Cardiac fibroblast (primary cell): ENCODE data around the gene HLA-DMB.
"Not testable (repeated sequence)": the region's sequence is repeated elsewhere in the genome, so short reads cannot be mapped to it uniquely, and the experiment has no call there.

Source experiments
- DNase-seq, 2 donors: peaks; one replicate each; pipeline versions ENCODE4 v3.0.0 to v3.0.0-alpha.2; 2010; ENCODE audit warnings: low read depth in 2 of 2
- H3K4me3 ChIP-seq, 2 donors: replicated peaks in 1 of 2; 1 replicate in 1 of 2; 2 replicates in 1 of 2; pipeline ENCODE4 v1.5.1; 2011; ENCODE audit warnings: low read depth in 2 of 2, low read length in 2 of 2, mild to moderate bottlenecking in 2 of 2, moderate library complexity in 1 of 2
- TF ChIP-seq, protein P1 (sequence below): IDR thresholded peaks from one replicate; pipeline ENCODE4 v1.5.1; 2011; ENCODE audit warnings: low read depth, mild to moderate bottlenecking, low read length, inconsistent platforms

The HLA-DMB gene

GRCh38 chr6:32949113-32949512, 8.3 kb upstream of the HLA-DMB start:
- H3K4me3 ChIP-seq, result no peak overlapping the region
- no peak for DNase-seq
- TF ChIP-seq, protein P1, sequence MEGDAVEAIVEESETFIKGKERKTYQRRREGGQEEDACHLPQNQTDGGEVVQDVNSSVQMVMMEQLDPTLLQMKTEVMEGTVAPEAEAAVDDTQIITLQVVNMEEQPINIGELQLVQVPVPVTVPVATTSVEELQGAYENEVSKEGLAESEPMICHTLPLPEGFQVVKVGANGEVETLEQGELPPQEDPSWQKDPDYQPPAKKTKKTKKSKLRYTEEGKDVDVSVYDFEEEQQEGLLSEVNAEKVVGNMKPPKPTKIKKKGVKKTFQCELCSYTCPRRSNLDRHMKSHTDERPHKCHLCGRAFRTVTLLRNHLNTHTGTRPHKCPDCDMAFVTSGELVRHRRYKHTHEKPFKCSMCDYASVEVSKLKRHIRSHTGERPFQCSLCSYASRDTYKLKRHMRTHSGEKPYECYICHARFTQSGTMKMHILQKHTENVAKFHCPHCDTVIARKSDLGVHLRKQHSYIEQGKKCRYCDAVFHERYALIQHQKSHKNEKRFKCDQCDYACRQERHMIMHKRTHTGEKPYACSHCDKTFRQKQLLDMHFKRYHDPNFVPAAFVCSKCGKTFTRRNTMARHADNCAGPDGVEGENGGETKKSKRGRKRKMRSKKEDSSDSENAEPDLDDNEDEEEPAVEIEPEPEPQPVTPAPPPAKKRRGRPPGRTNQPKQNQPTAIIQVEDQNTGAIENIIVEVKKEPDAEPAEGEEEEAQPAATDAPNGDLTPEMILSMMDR, result no peak

- peak; percentile 43 to 50 for DNase-seq
- TF ChIP-seq, protein P1, result peak; percentile 8
- H3K4me3 ChIP-seq, result no peak overlapping the region
These were observed 7.0 kb upstream of the HLA-DMB start for GRCh38 chr6:32947552-32948465.

GRCh38 chr6:32946893-32947292, 6.1 kb upstream of the HLA-DMB start:
- no peak for DNase-seq
- no peak overlapping the region for H3K4me3 ChIP-seq
- TF ChIP-seq, protein P1, result no peak

GRCh38 chr6:32945953-32946352, 5.1 kb upstream of the HLA-DMB start:
- TF ChIP-seq, protein P1, result no peak
- H3K4me3 ChIP-seq, result no peak overlapping the region
- no peak for DNase-seq

GRCh38 chr6:32945108-32945760, 4.4 kb upstream of the HLA-DMB start:
- TF ChIP-seq, protein P1, result no peak
- no peak for DNase-seq
- H3K4me3 ChIP-seq, result no peak overlapping the region

GRCh38 chr6:32943864-32944649, 3.2 kb upstream of the HLA-DMB start:
- no peak for DNase-seq
- no peak overlapping the region for H3K4me3 ChIP-seq
- TF ChIP-seq, protein P1, result no peak

DNA sequence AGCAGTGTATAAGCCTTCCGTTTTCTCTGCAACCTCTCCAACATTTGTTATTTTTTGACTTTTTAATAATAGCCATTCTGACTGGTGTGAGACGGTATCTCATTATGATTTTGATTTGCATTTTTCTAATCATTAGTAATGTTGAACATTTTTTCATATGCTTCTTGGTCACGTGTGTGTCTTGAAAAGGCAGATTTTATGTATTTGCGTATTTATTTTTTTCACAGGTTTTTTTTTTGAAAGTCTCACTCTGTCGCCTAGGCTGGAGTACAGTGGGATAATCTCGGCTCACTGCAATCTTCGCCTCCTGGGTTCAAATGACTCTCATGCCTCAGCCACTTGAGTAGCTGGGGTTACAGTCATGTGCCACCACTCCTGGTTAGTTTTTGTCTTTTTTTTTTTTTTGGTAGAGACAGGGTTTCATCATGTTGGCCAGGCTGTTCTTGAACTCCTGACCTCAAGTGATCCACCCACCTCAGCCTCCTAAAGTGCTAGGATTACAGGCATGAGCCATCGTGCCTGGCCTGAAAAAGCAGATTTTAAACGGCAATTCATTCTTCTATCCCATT, 1.8 kb upstream of the HLA-DMB start:
- not testable (repeated sequence) for DNase-seq, H3K4me3 ChIP-seq
